ENCODE data around the gene HNRNPC. TPM values are rescaled to one million over a fixed set of nuclear protein-coding genes. Genes with fewer than 3 reads are reported as not detected.

Gene HNRNPC
- total and polyA plus RNA-seq, 2 of the 8 experiments (the other 6 are each of a cell fraction or from before 2014, with no cell fraction given), result 781 to 1,207 TPM

- TF ChIP-seq GTF2F1 (IDR thresholded peaks at IDR 0.05; ENCODE audit: borderline replicate concordance, low read depth, low read length) (peak; percentile 93), HDAC2 (IDR thresholded peaks at IDR 0.05; ENCODE audit: borderline replicate concordance in 1 of 2, low read depth in 2 of 2, low read length in 2 of 2) (no peak), CHD7 (IDR thresholded peaks at IDR 0.05; ENCODE audit: insufficient replicate concordance, low read length) (no peak), MAFK (IDR thresholded peaks at IDR 0.05; ENCODE audit: low read depth, low read length) (no peak), KDM1A (IDR thresholded peaks at IDR 0.05; ENCODE audit: borderline replicate concordance, low read length) (no peak), CBX8 (IDR thresholded peaks at IDR 0.05; ENCODE audit: borderline replicate concordance, low read depth, low read length) (no peak), FOSL1 (IDR thresholded peaks at IDR 0.05; ENCODE audit: insufficient read depth, low read depth, low read length) (no peak), BRCA1 (IDR thresholded peaks at IDR 0.05; ENCODE audit: low read depth, low read length) (no peak), MAX (IDR thresholded peaks at IDR 0.05) (no peak)
These were observed at the start of gene HNRNPC (continued) for GRCh38 chr14:21269252-21270046.

All from H1 (cell line).